ENCODE measurements around the gene AFG3L2. TPM values are rescaled to one million over a fixed set of nuclear protein-coding genes. Genes with fewer than 3 reads are reported as not detected.

AFG3L2 gene
- total RNA-seq, 6 experiments from 2014 or later: 30.2 to 47.7 (median 36.3) TPM

DNA sequence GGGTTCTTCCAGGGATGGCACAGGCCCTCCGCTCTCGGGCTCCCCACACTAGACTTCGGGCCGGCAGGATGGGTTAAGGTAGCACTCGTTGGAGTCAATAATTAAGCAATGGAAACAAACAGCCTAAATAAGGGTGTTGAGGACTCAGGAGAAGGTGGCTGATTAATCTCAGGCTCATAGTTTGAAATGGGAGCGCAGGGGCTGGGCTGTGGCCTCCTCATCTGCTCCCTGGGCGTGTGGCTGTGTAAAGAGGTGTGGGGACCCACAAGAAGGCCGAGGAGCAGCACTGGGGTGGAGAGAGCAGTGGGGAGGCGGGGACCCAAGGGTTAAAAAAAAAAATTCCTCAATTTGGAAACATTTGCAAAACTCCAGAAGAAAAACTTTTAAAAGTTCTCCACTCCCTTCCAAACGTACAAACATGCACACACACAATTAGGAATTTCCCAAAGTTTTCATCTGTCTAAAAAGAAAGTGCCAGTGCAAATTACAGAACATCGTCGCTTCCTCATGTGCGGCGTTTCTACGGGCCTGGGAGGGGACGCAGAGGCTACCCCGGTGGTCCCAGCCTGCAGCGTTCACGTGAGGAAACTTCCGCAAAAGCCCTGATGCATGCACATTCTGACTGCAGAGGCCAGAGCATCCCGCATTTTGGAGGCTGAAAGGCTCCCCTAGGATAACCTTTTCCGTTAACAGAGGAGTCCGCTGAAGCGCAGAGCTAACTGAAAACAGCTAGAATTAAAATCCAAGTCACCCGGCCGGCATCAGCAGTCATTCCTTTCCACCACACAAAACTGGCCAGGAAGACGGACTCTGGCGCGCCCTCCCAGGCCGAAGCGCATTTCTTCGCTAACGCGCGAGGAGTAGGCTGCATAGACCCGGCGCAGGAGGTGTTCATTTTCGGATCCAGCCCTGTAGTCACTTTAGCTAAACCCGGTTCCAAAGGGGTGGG, 70.0 kb downstream of the AFG3L2 start:
- Histone ChIP-seq H3K9me3 (no peaks in the 10 kb centered on the region), H3K4me3 (peak overlapping the region; percentile 25 to 52 (median 27)), H3K27me3 (no peaks in the 10 kb centered on the region), H3K27ac (peak overlapping the region; percentile 50 to 83 (median 78)), H3K4me1 (peaks cover 0 to 3% (median 0%) of the 10 kb centered on the region in 4 donors), H3K36me3 (no peaks in the 10 kb centered on the region)
- TF ChIP-seq POLR2A (IDR thresholded peaks at IDR 0.05): no peak
- TF ChIP-seq, protein P1, sequence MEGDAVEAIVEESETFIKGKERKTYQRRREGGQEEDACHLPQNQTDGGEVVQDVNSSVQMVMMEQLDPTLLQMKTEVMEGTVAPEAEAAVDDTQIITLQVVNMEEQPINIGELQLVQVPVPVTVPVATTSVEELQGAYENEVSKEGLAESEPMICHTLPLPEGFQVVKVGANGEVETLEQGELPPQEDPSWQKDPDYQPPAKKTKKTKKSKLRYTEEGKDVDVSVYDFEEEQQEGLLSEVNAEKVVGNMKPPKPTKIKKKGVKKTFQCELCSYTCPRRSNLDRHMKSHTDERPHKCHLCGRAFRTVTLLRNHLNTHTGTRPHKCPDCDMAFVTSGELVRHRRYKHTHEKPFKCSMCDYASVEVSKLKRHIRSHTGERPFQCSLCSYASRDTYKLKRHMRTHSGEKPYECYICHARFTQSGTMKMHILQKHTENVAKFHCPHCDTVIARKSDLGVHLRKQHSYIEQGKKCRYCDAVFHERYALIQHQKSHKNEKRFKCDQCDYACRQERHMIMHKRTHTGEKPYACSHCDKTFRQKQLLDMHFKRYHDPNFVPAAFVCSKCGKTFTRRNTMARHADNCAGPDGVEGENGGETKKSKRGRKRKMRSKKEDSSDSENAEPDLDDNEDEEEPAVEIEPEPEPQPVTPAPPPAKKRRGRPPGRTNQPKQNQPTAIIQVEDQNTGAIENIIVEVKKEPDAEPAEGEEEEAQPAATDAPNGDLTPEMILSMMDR (IDR thresholded peaks at IDR 0.05): no peak
- no peak for DNase-seq
- intact Hi-C loops (cut with DNase I): no loop called here
- 13% methylated on average over 28 of the region's 39 CpGs for WGBS (ENCODE audit: insufficient coverage, low coverage, low lambda C conversion rate, missing lambda C conversion rate)
- ATAC-seq: peak; percentile 28 to 40 (median 40)

DNA sequence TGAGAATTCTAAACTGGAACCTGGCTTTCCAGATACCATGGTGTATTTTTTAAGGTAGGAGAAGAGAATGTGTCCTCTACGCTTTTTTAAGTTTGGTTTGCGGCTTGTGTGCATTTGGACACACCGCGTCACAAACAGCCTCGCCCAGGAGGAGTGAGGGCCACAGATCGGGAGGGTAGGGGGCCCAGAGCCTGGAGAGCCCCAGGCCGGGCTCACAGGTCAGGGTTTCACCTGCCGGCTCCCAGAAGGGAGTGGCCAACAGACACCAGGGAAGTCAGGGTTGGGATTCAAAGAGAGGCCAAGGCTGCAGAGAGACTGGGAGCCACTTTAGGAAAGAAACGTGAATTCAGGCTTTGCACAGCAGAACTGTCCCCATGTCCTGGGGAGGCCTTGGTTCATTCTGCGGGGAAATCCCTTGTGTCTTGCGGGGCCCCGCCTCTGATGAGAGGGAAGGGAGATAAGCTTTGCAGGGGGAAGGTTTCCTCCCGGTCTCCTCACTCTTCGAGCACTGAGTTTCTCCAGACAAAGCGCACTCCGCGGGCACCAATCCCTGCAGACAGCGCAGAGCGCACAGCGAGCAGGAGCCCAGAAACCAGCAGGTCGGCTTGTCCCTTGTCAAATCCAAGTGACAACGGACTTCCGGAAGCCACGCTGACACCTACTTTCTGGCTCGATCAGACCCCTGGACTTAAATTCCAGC, 70.9 kb downstream of the AFG3L2 start:
- DNase-seq (no peak), ATAC-seq (no peak)
- no peaks in the 10 kb centered on the region for H3K36me3 ChIP-seq
- H3K4me3 ChIP-seq: no peak overlapping the region
- TF ChIP-seq POLR2A (IDR thresholded peaks at IDR 0.05): no peak
- TF ChIP-seq, protein P1 (IDR thresholded peaks at IDR 0.05): no peak
- H3K27ac ChIP-seq: no peak overlapping the region
- H3K9me3 ChIP-seq: no peaks in the 10 kb centered on the region
- intact Hi-C loops (cut with DNase I): no loop called here
- H3K4me1 ChIP-seq: peaks cover 0 to 3% (median 0%) of the 10 kb centered on the region in 4 donors
- WGBS (ENCODE audit: insufficient coverage, low coverage, low lambda C conversion rate, missing lambda C conversion rate): 37% methylated on average over 11 of the region's 25 CpGs
- H3K27me3 ChIP-seq: no peaks in the 10 kb centered on the region

DNA sequence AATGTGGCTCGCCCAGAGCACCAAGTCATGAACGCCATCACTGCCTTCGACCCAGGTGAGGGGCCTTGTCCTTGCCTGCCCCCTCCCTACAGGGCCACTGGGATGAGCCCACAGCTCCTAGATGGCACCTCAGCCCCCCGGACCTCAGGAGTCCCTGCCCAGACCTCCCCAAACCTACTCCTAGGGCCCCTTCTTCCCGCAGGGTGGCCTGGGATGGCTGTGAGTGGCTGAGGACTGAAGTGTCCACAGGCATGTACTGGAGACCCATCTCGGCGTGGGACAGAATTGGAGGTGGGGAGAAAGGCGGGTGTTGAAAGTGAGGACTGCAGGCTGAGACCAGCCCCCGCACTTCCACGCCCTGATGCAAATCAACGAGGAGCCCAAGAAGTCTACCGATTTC, 71.8 kb downstream of the AFG3L2 start:
- 70% methylated on average over 7 of the region's 12 CpGs for WGBS (ENCODE audit: insufficient coverage, low coverage, low lambda C conversion rate, missing lambda C conversion rate)
- intact Hi-C loops (cut with DNase I): no loop called here
- Histone ChIP-seq H3K27ac (no peak overlapping the region), H3K36me3 (no peaks in the 10 kb centered on the region), H3K27me3 (no peaks in the 10 kb centered on the region), H3K4me1 (peaks cover 0 to 3% (median 0%) of the 10 kb centered on the region in 4 donors), H3K9me3 (no peaks in the 10 kb centered on the region), H3K4me3 (no peak overlapping the region)
- ATAC-seq (no peak), DNase-seq (no peak)
- TF ChIP-seq, protein P1 (IDR thresholded peaks at IDR 0.05): no peak
- no peak for TF ChIP-seq POLR2A (IDR thresholded peaks at IDR 0.05)

DNA sequence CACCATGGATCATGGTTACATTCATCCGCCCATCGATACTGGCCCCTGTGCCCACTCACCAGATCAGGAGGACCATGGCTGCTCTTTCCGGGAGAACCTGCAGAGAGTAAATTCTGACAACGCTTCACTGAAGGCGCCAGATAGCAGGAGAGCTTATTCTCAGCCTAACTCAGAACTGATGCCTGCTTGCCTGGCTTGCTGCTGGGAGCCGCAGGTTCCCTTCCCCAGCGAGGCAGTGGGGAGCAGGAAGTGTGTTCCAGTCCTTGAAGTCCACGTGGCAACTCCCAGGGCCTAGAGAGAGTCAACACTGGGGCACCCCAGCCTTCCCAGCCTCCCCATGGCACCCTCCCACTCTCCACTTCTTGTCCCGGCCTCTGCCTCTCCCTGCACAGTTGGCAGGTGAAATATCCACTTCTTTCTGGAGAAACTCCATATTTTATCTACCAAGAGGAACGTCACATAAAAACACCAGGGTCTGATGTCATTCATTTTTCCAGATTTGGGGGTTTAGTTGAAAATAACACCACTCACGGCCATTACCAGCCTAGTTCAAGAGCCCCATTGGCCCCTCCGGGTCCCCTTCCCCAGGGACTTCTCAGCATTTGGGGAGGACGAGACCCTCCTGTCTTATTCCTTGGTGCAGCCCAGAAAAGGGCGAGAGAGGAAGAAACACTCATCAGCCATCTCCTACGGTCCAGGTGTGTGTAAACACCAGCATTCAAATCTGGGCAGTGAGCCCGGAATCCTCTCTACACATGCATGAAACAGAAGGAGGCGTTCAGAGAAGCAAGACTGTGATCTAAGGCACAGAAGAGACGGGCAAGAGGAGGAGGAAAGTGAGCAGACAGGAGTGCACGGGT, 72.4 kb downstream of the AFG3L2 start:
- Histone ChIP-seq H3K4me1 (peaks cover 0 to 3% (median 0%) of the 10 kb centered on the region in 4 donors), H3K27me3 (no peaks in the 10 kb centered on the region), H3K27ac (no peak overlapping the region), H3K9me3 (no peaks in the 10 kb centered on the region), H3K36me3 (no peaks in the 10 kb centered on the region), H3K4me3 (no peak overlapping the region)
- WGBS (ENCODE audit: insufficient coverage, low coverage, low lambda C conversion rate, missing lambda C conversion rate): 57% methylated on average over 15 of the region's 19 CpGs
- no peak for TF ChIP-seq POLR2A (IDR thresholded peaks at IDR 0.05)
- TF ChIP-seq, protein P1 (IDR thresholded peaks at IDR 0.05): no peak
- DNase-seq: peak in 2 of 3 donors; percentile 62 to 67
- intact Hi-C loops (cut with DNase I): no loop called here
- ATAC-seq: peak; percentile 22 to 54 (median 42)

All from right lobe of liver (tissue), 6 donors.